Measurements from ENCODE around the gene ADPRS.

- TF ChIP-seq EZH2 (IDR thresholded peaks at IDR 0.05; ENCODE audit: insufficient read depth, poor library complexity, severe bottlenecking) = no peak
- TF ChIP-seq EZH2phosphoT487 (IDR thresholded peaks at IDR 0.05; ENCODE audit: insufficient read depth, low read depth) = no peak
These were observed 33.0 kb upstream of the ADPRS start for GRCh38 chr1:36055706-36056105.

All from GM23248 (cell line).